HG02571 (cell line): ENCODE data around the gene CEMIP.

Source experiments
- ATAC-seq: cut with Tn5 transposase; IDR thresholded peaks from one replicate; pipeline ENCODE4 v1.9.1; 2021; ENCODE audit warnings: mild to moderate bottlenecking, moderate library complexity; ENCODE audit not compliant: unreplicated experiment

The CEMIP gene

DNA sequence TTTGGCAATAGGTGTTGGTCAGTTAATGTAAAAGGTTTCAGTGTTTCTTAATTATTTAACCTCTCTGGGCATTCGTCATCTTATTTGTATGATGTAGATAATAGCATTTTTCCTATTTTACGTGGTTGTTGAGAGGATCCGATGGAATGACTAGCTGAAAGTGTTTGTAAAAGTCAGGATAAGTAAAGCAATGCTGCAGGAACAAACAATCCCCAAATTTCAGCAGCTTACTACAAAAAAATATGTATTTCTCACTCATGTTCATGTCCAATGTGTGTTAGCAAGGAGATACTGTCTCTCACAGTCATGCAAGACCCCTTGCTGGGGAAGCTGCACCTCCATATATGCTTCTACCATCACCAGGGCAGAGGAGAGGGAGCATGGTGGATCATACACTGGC, 38.7 kb downstream of the CEMIP start:
- no peak for ATAC-seq

DNA sequence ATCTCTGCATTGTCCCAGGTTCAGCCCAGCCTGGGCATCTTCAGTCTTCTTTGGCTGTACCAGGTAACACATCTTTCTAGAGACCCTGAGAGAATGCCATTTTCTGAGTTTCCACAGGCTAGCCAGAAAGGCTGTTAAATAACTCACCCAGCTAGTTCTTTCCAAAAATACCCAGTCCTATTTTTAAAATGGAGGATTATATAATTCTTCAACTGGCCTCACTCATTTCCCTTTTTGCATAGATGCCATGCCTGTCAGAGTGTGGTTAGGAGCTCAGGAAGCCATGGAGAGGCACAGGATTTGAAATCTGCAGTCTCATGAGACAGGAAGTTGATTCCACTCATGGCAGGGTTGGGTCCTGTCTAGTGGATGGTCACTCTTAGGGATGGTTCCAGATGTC, 39.8 kb downstream of the CEMIP start:
- ATAC-seq, result no peak

DNA sequence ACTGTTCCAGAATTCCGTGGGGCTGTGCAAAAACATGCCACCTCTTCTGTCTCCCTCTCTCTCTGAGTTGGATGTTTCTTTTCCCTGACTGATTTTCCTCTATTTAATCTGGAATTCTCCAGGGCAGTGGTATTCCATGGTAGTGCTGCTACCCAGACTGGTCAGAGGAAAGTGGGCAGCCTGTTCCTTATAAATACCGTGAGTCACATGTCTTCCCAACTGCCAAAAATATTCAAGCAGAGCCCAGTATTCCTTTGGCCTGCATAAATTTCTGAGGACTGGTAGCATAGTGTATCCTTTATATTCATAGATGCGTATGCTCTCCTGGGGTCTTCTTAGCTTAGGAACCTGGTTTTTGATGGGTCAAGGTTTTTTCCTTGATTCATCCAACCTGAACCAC, 40.9 kb downstream of the CEMIP start:
- ATAC-seq, result no peak

DNA sequence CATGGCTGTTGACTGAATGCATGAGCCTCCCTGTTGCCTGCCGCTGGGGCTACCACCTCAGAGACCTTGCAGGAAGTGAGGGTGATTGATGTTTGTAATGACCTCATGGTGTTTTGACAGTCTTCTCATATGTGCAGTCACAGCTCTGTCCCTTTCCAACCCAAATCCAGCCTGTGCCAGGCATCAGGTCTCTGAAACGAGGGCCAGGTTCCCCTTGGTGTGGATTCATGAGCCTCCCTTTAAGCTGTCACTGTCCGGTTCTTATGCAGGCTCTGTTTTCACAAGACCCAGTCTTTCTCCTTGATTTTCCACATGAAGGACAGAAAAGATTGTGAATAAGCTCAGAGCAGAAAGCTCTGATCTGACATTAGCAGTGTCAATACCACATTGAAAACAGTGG, 43.1 kb downstream of the CEMIP start:
- no peak for ATAC-seq

DNA sequence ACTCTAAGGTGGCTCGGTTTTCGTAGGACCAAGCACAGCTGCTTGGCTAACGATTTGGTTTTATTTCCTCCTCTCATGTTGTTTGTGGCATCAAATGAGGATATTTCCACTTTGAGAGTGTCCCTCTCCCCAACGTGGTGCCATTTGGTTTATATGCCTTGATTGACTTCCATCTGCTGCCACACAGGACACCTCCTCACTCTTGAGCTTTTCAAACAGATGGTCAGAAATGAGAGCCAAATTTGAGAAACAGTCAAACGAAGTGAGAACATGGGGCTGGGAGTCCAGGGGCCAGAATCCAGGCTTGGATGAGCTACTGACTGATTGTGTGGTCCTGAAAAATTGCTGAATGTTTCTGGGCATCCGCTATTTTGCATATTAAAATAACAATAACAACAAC, 43.5 kb downstream of the CEMIP start:
- no peak for ATAC-seq

DNA sequence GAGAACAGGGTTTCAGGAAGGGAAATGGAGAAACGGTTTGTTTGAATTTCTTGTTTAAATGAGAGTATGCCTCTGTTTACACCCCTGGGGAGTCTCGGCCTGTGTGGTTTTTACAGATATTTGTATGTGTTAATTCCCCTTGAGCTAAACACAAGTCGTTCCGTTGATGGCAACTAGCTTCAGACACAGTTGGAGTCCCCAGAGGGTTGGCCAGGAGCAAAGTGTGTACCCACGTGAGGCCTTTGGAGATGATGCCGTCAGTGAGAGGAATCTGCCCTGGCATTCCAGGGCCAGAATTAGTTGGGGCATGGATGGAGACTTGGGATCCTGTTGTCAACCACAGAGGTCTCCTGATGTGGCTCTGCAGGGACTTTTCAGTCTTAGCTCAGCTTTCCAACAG, 44.0 kb downstream of the CEMIP start:
- no peak for ATAC-seq

DNA sequence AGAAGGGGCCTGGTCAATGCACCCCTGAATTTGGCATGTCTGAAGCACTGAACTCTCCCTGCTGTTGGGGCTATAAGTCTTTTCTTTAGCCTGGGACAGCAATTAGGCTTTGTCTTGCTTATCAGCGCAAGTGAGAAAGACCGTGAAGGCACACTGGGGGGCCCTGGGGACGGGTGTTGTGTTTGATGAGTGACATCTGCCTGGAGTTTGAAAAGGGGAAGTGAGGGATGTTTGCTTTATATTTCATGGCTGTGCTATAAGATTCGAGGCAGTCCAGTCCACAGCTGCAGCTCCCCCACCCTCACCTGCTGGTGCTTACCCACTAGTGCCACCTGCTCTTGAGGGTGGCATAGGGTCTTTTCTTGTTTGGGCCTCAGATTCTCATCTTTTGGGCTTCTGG, 44.8 kb downstream of the CEMIP start:
- ATAC-seq, result no peak

DNA sequence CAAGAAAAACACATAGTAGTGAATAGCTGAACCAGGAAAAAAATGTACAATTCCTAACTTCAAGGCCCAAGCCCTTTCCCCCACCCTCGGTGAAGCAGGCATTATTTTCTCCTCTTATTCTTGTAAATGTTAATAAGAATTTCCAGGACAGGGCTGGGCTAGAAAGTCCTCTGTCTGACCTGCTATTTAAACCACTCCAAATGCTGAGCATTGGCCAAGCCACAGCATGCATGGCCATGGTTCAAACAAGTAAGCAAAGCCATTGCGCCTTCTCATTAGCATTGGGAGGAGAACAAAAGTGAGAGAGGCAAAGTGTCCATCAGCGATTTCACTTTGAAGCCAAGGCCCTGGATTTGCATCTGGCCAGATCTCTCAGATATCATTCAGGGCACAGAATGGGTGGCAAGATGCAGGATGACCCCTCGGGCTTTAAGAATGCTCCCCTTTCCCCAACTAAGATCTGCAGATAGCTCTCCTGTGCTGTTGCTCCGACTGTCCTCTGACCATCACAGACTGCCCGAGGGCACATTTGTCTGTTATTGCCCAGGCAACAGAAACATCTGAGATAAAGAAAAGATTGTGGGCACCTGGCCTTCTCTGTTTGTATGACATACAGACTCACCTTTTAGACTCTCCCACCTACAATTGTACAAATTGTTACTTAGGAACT, 46.3 kb downstream of the CEMIP start:
- no peak for ATAC-seq

DNA sequence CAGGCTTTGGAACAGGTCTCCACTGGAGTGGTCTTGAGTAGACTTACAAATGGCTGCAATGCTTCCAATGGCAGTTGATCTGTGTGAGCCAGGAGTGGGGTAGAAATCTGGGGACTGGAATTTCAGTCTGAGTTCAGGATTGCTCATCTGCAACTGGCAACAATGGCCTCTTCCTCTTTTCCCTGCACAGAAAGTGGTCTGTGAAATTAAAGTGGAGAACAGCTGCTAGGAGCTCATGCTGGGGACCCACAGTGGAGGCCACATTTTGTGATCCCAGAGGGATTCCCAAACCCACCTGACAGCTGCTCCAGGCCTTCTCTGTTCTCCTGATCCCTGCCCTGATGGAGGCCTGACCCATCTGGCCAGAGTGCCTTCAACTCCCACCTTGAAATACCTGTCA, 49.6 kb downstream of the CEMIP start:
- ATAC-seq, result no peak

DNA sequence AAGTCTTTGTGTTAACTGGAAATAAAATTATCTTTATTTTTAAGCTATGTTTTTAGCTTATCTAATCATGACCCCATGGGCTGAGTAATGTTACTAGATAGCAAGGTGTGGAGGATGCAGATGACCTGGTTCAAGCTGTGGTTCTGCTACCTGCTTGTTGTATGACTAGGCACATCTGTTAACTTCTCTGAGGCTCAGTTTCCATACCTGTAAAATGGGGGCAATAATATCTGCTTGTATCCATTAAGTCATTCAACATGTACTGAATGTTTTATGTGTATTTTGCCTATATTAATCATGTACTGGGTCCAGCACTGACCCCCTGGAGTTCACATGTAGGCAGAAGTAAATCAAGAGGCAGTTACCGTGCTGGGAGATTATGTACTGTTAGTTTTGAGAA, 51.5 kb downstream of the CEMIP start:
- ATAC-seq, result no peak

DNA sequence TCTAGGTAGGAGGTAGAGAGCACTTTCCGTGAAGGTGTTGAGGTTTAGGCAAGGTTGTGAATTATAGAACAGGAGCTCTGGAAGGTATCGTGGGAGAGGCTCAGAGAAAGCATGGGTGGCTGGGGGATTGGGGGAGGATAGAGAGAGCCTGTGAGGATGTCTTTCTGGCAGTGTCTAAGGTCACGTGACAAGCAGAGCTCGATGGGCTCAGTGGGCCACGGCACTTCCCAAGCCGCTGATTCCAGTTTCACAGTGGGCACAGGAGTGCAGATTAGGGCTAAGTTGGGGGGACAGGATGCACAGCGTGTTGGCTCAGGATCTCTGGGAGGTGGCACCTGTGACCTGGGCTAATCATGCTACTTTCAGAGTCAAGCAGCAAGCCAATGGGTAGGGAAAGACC, 52.0 kb downstream of the CEMIP start:
- no peak for ATAC-seq

DNA sequence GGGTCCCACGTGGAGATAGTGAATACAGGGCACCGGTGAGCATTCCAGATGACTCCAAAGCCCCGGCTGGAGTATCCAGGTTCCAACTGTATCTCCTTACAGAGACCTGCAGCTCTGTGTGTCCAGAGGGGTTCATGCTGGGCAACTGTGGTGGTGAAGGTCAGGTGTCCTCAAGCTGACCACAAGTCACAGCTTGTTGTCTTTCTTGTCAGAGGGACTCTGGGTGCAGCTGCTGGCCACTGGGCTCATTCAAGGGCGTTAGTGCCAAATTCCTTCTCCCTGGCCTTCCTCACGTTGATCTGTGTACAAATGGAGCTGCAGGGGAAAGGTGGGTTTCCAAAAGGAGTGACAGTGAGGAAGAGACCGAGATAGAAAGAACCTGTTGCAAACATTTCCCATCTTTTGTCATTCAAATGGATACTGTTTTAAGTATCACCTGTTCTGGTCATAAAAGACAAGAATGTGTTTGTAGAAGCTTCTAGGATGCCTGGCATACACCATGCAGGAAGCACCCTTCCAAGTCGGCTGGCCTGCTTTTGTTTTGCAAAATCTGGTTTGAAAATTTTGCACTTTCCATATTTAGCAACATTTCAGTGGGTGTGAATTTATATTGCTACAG, 52.5 kb downstream of the CEMIP start:
- ATAC-seq, result no peak

DNA sequence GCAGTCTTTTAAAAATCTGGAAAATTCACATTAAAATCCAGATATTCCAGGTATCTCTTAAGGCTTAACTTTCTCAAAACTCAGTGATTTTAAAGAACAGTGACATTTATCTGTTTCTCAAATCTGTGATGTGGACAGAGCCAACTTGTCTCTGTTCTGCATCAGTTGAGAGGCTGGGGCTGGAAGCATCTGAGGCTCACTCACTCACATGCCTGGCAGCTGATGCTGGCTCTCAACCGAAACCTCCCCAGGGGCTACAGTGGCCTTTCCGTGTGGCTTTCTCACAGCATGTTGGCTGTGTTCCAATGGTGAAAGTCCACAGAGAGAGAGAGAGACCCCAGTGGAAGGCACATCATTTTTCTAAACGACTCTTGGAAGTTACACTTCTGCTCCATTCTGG, 53.5 kb downstream of the CEMIP start:
- no peak for ATAC-seq

DNA sequence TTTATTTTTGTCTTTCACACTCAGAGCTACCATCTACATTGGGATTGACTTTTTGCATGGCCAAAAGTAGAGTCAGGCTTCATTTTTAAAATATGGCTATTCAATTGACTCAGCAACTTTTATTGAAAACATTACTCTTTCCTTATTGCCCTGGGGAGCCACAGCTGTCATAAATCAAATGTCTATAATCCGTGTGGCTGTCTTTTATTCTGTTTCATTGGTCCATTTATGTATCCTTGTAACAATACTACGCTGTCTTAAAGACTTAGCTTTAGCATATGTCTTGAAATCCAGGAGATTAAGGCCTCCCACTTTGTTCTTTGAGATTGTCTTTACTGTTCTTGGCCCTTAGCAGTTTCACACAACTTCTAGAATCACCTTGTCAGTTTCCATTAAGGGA, 55.2 kb downstream of the CEMIP start:
- ATAC-seq, result no peak

DNA sequence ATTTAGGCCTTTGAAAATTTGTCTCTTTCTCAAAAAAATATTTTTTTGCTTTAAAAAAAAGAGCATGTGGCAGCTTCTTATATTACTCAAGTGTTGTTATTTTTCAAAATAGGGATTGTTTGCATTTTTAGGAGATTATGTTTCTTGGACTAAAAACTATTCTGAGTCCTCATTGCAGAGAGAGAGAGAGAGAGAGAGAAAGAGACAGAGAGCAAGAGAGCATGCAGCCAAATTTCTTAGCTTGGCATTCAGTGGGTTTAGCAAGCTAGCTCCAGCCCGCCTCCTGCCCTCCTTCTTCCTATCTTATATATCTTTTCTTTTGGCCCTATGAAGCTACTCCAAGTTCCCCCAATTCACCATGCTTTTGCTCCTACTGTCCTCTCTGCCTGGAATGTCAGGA, 55.7 kb downstream of the CEMIP start:
- no peak for ATAC-seq

DNA sequence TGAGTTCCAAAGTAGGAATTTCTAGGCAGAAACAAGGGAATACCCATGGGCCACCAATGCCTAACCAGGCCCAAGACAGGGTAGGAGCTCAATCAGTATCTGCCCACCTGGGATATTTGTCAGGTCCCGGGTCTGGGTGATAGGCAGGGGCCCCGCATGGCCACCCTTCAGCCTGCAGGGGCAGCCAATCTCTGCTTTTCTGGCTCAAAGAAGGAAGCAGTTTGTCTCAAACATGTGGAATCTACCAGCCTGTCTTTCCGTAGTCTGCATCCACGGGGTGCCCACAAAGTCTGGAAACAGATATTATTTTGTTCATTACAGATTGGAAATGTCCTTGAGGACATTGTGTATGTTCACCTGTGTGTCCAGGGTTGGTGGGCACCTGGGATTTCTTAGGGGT, 56.2 kb downstream of the CEMIP start:
- no peak for ATAC-seq

DNA sequence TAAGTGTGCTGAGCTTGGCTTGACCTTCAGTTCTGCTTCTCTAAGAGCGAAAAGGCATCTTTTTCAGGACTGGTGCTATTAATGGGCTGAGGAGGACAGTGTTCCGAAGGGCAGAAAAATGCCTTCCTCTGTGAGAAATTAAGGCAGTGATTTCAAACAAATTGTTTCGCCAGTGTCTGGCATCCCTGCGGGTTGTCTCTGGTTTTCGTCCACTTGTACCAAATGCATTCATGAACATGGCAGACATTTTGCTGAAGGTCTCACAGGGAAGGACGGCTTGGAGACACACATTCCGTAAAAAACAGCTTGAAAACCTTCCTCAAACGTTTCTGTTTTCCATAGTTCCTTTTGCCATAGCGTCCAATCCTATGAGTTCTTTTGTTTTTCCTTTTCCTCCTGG, 57.1 kb downstream of the CEMIP start:
- ATAC-seq, result no peak

DNA sequence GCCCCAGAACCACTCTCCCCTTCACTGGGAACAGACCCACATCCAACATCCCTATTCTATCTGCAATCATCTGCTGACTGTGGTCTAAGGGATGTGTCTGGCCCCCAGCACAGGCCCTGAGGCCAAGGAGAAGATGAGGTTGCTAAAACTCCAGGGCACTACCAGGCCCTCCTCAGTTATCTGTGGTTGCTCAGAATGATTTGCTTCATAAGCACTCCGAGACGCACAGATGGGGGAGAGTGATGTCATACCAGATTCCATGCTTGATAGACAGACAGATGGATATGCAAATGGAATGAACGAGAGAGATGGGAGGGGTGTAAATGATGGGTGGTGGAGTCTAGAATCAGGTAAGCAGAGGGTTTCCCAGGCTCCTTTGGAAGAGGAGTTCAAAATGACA, 57.8 kb downstream of the CEMIP start:
- ATAC-seq, result no peak

DNA sequence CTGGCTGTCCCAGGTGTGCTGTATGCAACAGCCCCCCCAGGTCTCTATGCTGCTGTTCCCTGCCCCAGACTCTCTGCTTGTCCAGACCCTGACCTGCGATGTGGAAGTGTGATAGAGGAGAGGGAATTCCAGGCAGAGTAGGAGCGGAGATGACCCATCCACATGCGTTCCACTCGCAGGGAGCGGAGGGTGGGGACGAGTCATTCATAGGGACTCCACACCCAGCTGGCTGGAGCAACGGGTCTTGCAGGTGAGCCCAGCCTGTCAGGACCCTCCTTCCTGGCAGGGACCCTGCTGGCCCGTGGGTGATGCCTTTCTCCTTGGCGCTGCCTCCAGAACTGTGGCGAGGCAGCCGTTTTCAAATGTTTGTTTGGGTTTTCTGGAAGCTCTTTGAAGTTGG, 58.8 kb downstream of the CEMIP start:
- ATAC-seq, result no peak

DNA sequence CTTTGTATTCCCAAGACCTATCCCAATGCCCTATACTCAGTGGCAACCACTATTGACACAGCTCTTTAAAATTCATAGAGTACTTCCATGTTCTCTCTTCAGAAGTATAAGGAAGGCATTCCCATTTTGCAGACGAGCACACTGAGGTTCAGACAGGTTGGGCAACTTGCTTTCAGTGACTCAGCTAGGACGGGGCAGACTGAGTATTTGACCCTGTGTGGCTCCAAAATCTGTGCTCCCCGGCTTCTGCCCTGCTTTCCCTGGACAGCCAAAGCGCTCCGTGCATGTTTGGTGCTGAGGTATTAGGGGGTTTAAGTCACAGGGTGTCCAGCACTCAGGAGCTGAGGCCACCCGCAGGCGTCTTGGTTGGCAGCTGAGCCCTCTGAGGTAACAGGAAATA, 59.5 kb downstream of the CEMIP start:
- ATAC-seq, result no peak

DNA sequence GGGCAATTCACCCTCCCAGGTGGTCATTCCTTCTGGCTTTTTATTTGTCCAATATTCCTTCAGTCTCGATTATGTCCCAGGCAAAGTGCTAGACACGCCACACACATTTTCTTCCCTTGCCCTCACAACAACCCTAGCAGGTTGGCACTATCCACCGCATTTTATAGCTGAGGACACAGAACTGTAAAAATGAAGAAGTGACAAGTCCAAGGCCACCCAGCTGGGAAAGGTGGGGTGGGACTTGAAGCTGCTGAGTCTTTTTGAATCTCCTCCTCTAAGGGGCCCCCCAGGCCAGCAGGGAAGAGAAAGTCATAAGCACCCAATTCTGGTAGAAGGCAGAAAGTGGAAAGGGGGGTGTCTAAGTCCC, 60.6 kb downstream of the CEMIP start:
- ATAC-seq, result no peak

DNA sequence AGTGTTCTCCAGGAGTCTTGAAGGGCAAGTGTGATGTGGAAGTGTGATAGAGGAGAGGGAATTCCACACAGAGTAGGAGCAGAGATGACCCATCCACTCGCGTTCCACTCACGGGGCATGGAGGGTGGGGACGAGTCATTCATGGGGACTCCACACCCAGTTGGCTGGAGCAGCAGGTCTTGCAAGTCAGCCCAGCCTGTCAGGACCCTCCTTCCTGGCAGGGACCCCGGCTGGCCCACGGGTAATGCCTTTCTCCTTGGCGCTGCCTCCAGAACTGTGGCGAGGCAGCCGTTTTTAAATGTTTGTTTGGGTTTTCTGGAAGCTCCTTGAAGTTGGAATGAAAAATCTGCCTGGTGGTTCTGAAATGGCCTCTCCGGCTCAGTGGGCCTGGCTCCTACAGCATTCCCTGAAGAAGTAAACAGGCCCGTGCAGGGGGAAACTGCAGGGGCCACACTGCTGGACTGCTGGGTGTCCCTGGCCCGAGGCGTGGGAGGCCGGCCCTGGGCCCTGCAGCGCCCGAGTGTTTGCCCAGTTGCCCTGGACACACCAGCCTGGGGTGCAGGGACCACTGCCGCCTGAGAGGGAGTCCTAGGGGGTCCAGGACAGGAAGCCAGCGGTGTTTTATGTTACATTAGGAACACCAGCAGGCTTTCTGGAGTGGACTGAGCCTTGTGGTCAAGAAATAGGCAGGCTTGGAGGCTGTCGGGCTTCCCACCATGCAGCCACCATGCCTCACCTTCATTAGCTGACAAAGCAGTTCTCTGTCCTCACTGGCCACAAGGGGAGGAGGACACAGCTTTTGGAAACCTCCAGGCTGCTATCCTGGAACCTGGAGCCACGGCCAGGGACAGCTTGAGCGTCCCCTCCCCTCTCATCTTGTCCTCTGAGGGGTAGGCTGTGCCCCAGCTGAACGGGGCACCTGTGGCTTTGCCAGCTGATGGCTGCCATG, 61.3 kb downstream of the CEMIP start:
- ATAC-seq, result no peak
